Hepatocyte (in vitro differentiated cells): ENCODE data around the gene IL23A. TPM values are rescaled to one million over a fixed set of nuclear protein-coding genes. Genes with fewer than 3 reads are reported as not detected.
A peak's percentile ranks its signal among the peaks of the same experiment; 100 is the strongest.
"Not testable (repeated sequence)": the region's sequence is repeated elsewhere in the genome, so short reads cannot be mapped to it uniquely, and the experiment has no call there.

Source experiments
- DNase-seq: peaks from one replicate; pipeline ENCODE4 v3.0.0-alpha.2; 2016; ENCODE audit warnings: low spot score
- H2AFZ ChIP-seq: fragments of 200-600 bp; sonication (generic); 2 replicates; pipeline ENCODE4 v1.6.0; 2016; ENCODE audit warnings: antibody characterized with exemption, mild to moderate bottlenecking
- H3K27ac ChIP-seq: fragments of 200-600 bp; sonication (generic); 2 replicates; pipeline ENCODE4 v1.5.1; 2016; ENCODE audit warnings: mild to moderate bottlenecking
- H3K27me3 ChIP-seq: fragments of 200-600 bp; sonication (generic); 2 replicates; pipeline ENCODE4 v1.6.1; 2016
- H3K36me3 ChIP-seq: fragments of 200-600 bp; sonication (generic); replicated peaks from 2 replicates; pipeline ENCODE4 v1.5.1; 2016; ENCODE audit warnings: low read depth; ENCODE audit not compliant: insufficient read depth
- H3K4me1 ChIP-seq: fragments of 200-600 bp; sonication (generic); 2 replicates; pipeline ENCODE4 v1.5.1; 2016; ENCODE audit warnings: mild to moderate bottlenecking, moderate library complexity; ENCODE audit not compliant: insufficient read depth
- H3K4me2 ChIP-seq: fragments of 200-600 bp; sonication (generic); 2 replicates; pipeline ENCODE4 v1.6.0; 2016
- H3K4me3 ChIP-seq: fragments of 200-600 bp; sonication (generic); 2 replicates; pipeline ENCODE4 v1.5.1; 2016; ENCODE audit warnings: mild to moderate bottlenecking
- H3K79me2 ChIP-seq: fragments of 200-600 bp; sonication (generic); 2 replicates; pipeline ENCODE4 v1.6.0; 2017; ENCODE audit warnings: mild to moderate bottlenecking
- H3K9me2 ChIP-seq: fragments of 200-600 bp; sonication (generic); replicated peaks from 2 replicates; pipeline ENCODE4 v1.6.0; 2017; ENCODE audit warnings: mild to moderate bottlenecking; ENCODE audit not compliant: insufficient read depth
- H3K9me3 ChIP-seq: fragments of 200-600 bp; sonication (generic); 2 replicates; pipeline ENCODE4 v1.5.1; 2016; ENCODE audit warnings: low read depth, mild to moderate bottlenecking
- H4K20me1 ChIP-seq: fragments of 200-600 bp; sonication (generic); 2 replicates; pipeline ENCODE4 v1.6.0; 2016; ENCODE audit warnings: mild to moderate bottlenecking; ENCODE audit not compliant: insufficient read depth, poor library complexity, severe bottlenecking
- CTCF ChIP-seq: fragments of 200-600 bp; sonication (generic); IDR thresholded peaks from 2 replicates; pipeline ENCODE4 v1.5.1; 2016; ENCODE audit warnings: antibody characterized with exemption, mild to moderate bottlenecking; ENCODE audit not compliant: poor library complexity
- EZH2 ChIP-seq: fragments of 200-600 bp; sonication (generic); IDR thresholded peaks from 2 replicates; pipeline ENCODE4 v1.6.1; 2016; ENCODE audit warnings: antibody characterized with exemption, mild to moderate bottlenecking, borderline replicate concordance
- EZH2phosphoT487 ChIP-seq: fragments of 200-600 bp; sonication (generic); IDR thresholded peaks from one replicate; pipeline ENCODE4 v1.6.1; 2018; ENCODE audit warnings: antibody characterized with exemption, mild to moderate bottlenecking, low read depth, moderate library complexity; ENCODE audit not compliant: unreplicated experiment, severe bottlenecking
- WGBS: methylation state at CpG from one replicate; pipeline ENCODE4 v1.1.6; 2016; ENCODE audit warnings: low lambda C conversion rate; ENCODE audit errors: missing lambda C conversion rate; 5-methylcytosine and 5-hydroxymethylcytosine counted together
- polyA plus RNA-seq: library from polyadenylated mRNA; unstranded; fragments of >200 nt; fragmentation: Nextera tagmentation; extraction: Ambion mirVana; gene quantifications from 2 replicates; pipeline ENCODE4 v1.2.1, GENCODE V29; 2016
- total RNA-seq: library from RNA; depleted of rRNA; stranded (reverse); fragments of >200 nt; gene quantifications from 2 replicates; pipeline ENCODE4 v1.2.3, GENCODE V29; 2014

IL23A gene
- total and polyA plus RNA-seq, 2 experiments from 2014 or later, result 2.0 to 3.1 TPM

- Histone ChIP-seq H3K9me2 (no peaks in the 10 kb centered on the region), H3K9me3 (no peaks in the 10 kb centered on the region), H3K27ac (peak within 1 kb of the TSS; percentile 95), H3K79me2 (peaks cover 6% of the 10 kb centered on the region), H3K36me3 (no peaks in the 10 kb centered on the region), H4K20me1 (no peaks in the 10 kb centered on the region), H3K4me3 (peak within 1 kb of the TSS; percentile 56), H3K27me3 (no peaks in the 10 kb centered on the region), H3K4me2 (peak within 1 kb of the TSS; percentile 87), H2AFZ (peak within 1 kb of the TSS; percentile 53), H3K4me1 (peaks cover 11% of the 10 kb centered on the region)
- TF ChIP-seq EZH2, result no peak
- TF ChIP-seq CTCF, result peak; percentile 77
- WGBS, result under 1% methylated on average over 45 of the region's 45 CpGs
- peak; percentile 96 for DNase-seq
Observed at GRCh38 chr12:56333679-56334489, 4.8 kb upstream of the IL23A start, which contains the start of gene PAN2. TSS of gene PAN2 (minus strand) at chr12:56334000. CDS start at chr12:56333094, 906 bp downstream.

- no peak for DNase-seq
- H3K36me3 ChIP-seq, result no peaks in the 10 kb centered on the region
- H4K20me1 ChIP-seq, result no peaks in the 10 kb centered on the region
- peaks cover 11% of the 10 kb centered on the region for H3K4me1 ChIP-seq
- H2AFZ ChIP-seq, result peak overlapping the region; percentile 43
- H3K79me2 ChIP-seq, result peaks cover 6% of the 10 kb centered on the region
- peak overlapping the region; percentile 95 for H3K27ac ChIP-seq
- TF ChIP-seq CTCF, result no peak
- TF ChIP-seq EZH2, result no peak
- TF ChIP-seq EZH2phosphoT487, result no peak
- peak overlapping the region; percentile 56 for H3K4me3 ChIP-seq
- H3K4me2 ChIP-seq, result peak overlapping the region; percentile 87
- H3K9me3 ChIP-seq, result no peaks in the 10 kb centered on the region
- no peaks in the 10 kb centered on the region for H3K9me2 ChIP-seq
- WGBS, result 16% methylated on average over 6 of the region's 6 CpGs
- no peaks in the 10 kb centered on the region for H3K27me3 ChIP-seq
Observed at GRCh38 chr12:56334490-56334793, 4.2 kb upstream of the IL23A start.

- H3K9me2 ChIP-seq, H3K9me3 ChIP-seq, H3K4me3 ChIP-seq, H4K20me1 ChIP-seq, H3K27ac ChIP-seq, H3K4me2 ChIP-seq, H3K79me2 ChIP-seq, H2AFZ ChIP-seq, DNase-seq, H3K27me3 ChIP-seq, H3K36me3 ChIP-seq: not testable (repeated sequence)
- H3K4me1 ChIP-seq, result peaks cover 11% of the 10 kb centered on the region
- 96% methylated on average over 8 of the region's 8 CpGs for WGBS
Observed at GRCh38 chr12:56335527-56335926, 3.2 kb upstream of the IL23A start.

- no peak for TF ChIP-seq EZH2
- no peak for TF ChIP-seq EZH2phosphoT487
- TF ChIP-seq CTCF, result no peak
- Histone ChIP-seq H3K9me2 (no peaks in the 10 kb centered on the region), H3K4me3 (no peak overlapping the region), H3K27me3 (no peaks in the 10 kb centered on the region), H4K20me1 (no peaks in the 10 kb centered on the region), H2AFZ (no peak overlapping the region), H3K79me2 (peaks cover 6% of the 10 kb centered on the region), H3K4me2 (no peak overlapping the region), H3K4me1 (peaks cover 11% of the 10 kb centered on the region), H3K27ac (no peak overlapping the region), H3K36me3 (no peaks in the 10 kb centered on the region), H3K9me3 (no peaks in the 10 kb centered on the region)
- WGBS, result 85% methylated on average over 9 of the region's 9 CpGs
- DNase-seq, result no peak
Observed at GRCh38 chr12:56336361-56337167, 2.1 kb upstream of the IL23A start.
